HepG2 (cell line): ENCODE measurements around the gene CD84. TPM values are rescaled to one million over a fixed set of nuclear protein-coding genes. Genes with fewer than 3 reads are reported as not detected.

ENCODE experiments used
- ATAC-seq: fragments of 200-7000 bp; cut with Tn5 transposase; 3 replicates; pipeline ENCODE4 v1.9.1; 2020; ENCODE audit warnings: mild to moderate bottlenecking, moderate library complexity
- BruUV-seq: library from RNA; stranded (reverse); fragments of 400-500 nt; replicated peaks from 2 replicates; lab custom pipeline; 2021; lab: Mats Ljungman, UMichigan
- CTCF ChIA-PET: fragments of 300-600 bp; formaldehyde crosslinking; extraction: SDS; loops from one replicate; lab custom pipeline; 2021; ENCODE audit warnings: low total read pairs, inconsistent platforms, low intra/inter-chr PET ratio; lab: Yijun Ruan, JAX
- POLR2A ChIA-PET: fragments of 350-600 bp; sonication (Branson Sonifier 250); formaldehyde crosslinking; loops from one replicate; lab custom pipeline; 2020; ENCODE audit warnings: antibody characterized with exemption, inconsistent platforms; lab: Yijun Ruan, JAX
- DNase-seq: peaks from one replicate; pipeline ENCODE4 v3.0.0-alpha.2; 2015; ENCODE audit warnings: low spot score
- FAIRE-seq: peaks from 3 replicates; lab custom pipeline; 2011; peaks lifted over from hg19 to GRCh38; lab: Jason Lieb, UNC
- H2AFZ ChIP-seq: one replicate; pipeline ENCODE4 v1.6.1; 2011; ENCODE audit warnings: low read length, inconsistent platforms
- H3K27ac ChIP-seq: fragments of 300-600 bp; 3 replicates; pipeline ENCODE4 v1.8.0; 2011; ENCODE audit warnings: mixed run types, mild to moderate bottlenecking, mixed read lengths, low read length, inconsistent platforms; ENCODE audit not compliant: insufficient read depth; ENCODE audit errors: extremely low read length
- H3K27me3 ChIP-seq, 2 experiments: fragments of 200-600 bp in 1 of 2; 2 replicates in 1 of 2; 3 replicates in 1 of 2; pipeline versions ENCODE4 v1.6.0 to v1.8.0; 2011; ENCODE audit warnings: low read length in 2 of 2, mild to moderate bottlenecking in 2 of 2, moderate library complexity in 2 of 2, inconsistent platforms in 1 of 2; ENCODE audit not compliant: insufficient read depth in 2 of 2, control insufficient read depth in 1 of 2
- H3K36me3 ChIP-seq, 2 experiments: fragments of 200-600 bp in 1 of 2; replicated peaks in 1 of 2; 2 replicates in 1 of 2; 3 replicates in 1 of 2; pipeline versions ENCODE4 v1.5.1 to v1.8.0; 2011; ENCODE audit warnings: low read length in 2 of 2, inconsistent platforms in 1 of 2; ENCODE audit not compliant: insufficient read depth in 2 of 2, control insufficient read depth in 1 of 2
- H3K4me1 ChIP-seq: 2 replicates; pipeline ENCODE4 v1.5.1; 2012; ENCODE audit warnings: low read length, inconsistent platforms; ENCODE audit not compliant: insufficient read depth
- H3K4me2 ChIP-seq: 2 replicates; pipeline ENCODE4 v1.6.0; 2011; ENCODE audit warnings: low read depth, low read length, inconsistent platforms
- H3K4me3 ChIP-seq, 3 experiments: fragments of 200-600 bp in 1 of 3; sonication (generic), shearing (Covaris generic) in 1 of 3; replicated peaks in 1 of 3; 2 replicates each; pipeline ENCODE4 v1.5.1; 2011 to 2016; ENCODE audit warnings: low read length in 3 of 3, inconsistent platforms in 2 of 3, low read depth in 2 of 3, mild to moderate bottlenecking in 2 of 3, control low read depth in 1 of 3, mixed read lengths in 1 of 3; ENCODE audit not compliant: insufficient read depth in 1 of 3
- H3K79me2 ChIP-seq: one replicate; pipeline ENCODE4 v1.6.1; 2011; ENCODE audit warnings: low read length, inconsistent platforms; ENCODE audit not compliant: insufficient read depth
- H3K9ac ChIP-seq: 2 replicates; pipeline ENCODE4 v1.6.0; 2011; ENCODE audit warnings: mild to moderate bottlenecking, low read depth, low read length, inconsistent platforms; ENCODE audit not compliant: insufficient read depth
- H3K9me3 ChIP-seq: 2 replicates; pipeline ENCODE4 v1.5.1; 2012; ENCODE audit warnings: mild to moderate bottlenecking, low read length
- H4K20me1 ChIP-seq: 2 replicates; pipeline ENCODE4 v1.6.0; 2011; ENCODE audit warnings: inconsistent platforms, mild to moderate bottlenecking, low read length, moderate library complexity; ENCODE audit not compliant: insufficient read depth
- ASH2L ChIP-seq: fragments of 300-600, 200-600 bp; sonication (generic); IDR thresholded peaks from 2 replicates; pipeline ENCODE4 v1.7.0; 2017; ENCODE audit warnings: low read depth, mild to moderate bottlenecking, moderate library complexity, mixed read lengths, low read length; ENCODE audit not compliant: insufficient read length
- CBFB ChIP-seq: sonication (generic); formaldehyde crosslinking; IDR thresholded peaks from 2 replicates; pipeline ENCODE4 v1.4.0; 2020; ENCODE audit warnings: missing genetic modification reagents
- SMC3 ChIP-seq: IDR thresholded peaks from 2 replicates; pipeline ENCODE4 v1.6.1; 2011; ENCODE audit warnings: low read length, improper control_type of control experiment
- TCF7 ChIP-seq: sonication (generic); IDR thresholded peaks from 2 replicates; pipeline ENCODE4 v1.6.1; 2016; ENCODE audit warnings: antibody characterized with exemption, low read depth
- TCF7L2 ChIP-seq: IDR thresholded peaks from 2 replicates; pipeline ENCODE4 v1.6.1; 2011; ENCODE audit warnings: mild to moderate bottlenecking, low read depth, low read length, moderate library complexity
- ZNF260 ChIP-seq: sonication (generic); formaldehyde crosslinking; IDR thresholded peaks from 2 replicates; pipeline ENCODE4 v1.4.0; 2020; ENCODE audit warnings: missing genetic modification reagents, low read depth, mild to moderate bottlenecking, borderline replicate concordance
- WGBS: methylation state at CpG from one replicate; pipeline ENCODE4 v1.1.6; 2017; ENCODE audit warnings: low lambda C conversion rate; 5-methylcytosine and 5-hydroxymethylcytosine counted together
- in situ Hi-C: cut with HindIII; loops from 2 replicates; pipeline ENCODE4 v1.10.0; 2017; ENCODE audit warnings: low pct_unique_long_range_greater_than_20kb; ENCODE audit not compliant: extremely low pct_ligation_motif_present
- intact Hi-C: fragments of 100-400 bp; cut with micrococcal nuclease; formaldehyde crosslinking; loops from one replicate; pipeline ENCODE4 v1.10.0; 2022; ENCODE audit not compliant: unreplicated experiment
- polyA plus RNA-seq, 8 experiments: library from polyadenylated mRNA; depleted of rRNA in 3 of 8; stranded (reverse) in 7 of 8; unstranded in 1 of 8; fragments of >200 nt; fragmentation: Illumina TruSeq in 4 of 8; extraction: Trizol in 4 of 8; gene quantifications; 2 replicates each; pipeline versions ENCODE4 v1.2.1 to v1.2.3, GENCODE V29; 2011 to 2016; ENCODE audit warnings: low read depth in 4 of 8, missing spikeins in 1 of 8, mixed read lengths in 1 of 8; ENCODE audit not compliant: insufficient read depth in 1 of 8
- total RNA-seq, 5 experiments: library from RNA; depleted of rRNA; stranded (reverse); fragments of >200 nt; fragmentation: Illumina TruSeq; extraction: Trizol; gene quantifications; 2 replicates each; pipeline ENCODE4 v1.2.3, GENCODE V29; 2016; ENCODE audit warnings: low read depth in 1 of 5
- TF ChIP-seq, protein P1 (sequence below): sonication (generic); formaldehyde crosslinking; IDR thresholded peaks from 2 replicates; pipeline ENCODE4 v1.4.0; 2020; ENCODE audit warnings: mild to moderate bottlenecking, missing genetic modification reagents
- TF ChIP-seq, protein P2 (sequence below): sonication (generic); formaldehyde crosslinking; IDR thresholded peaks from 2 replicates; pipeline ENCODE4 v1.9.0; 2021; ENCODE audit warnings: missing genetic modification reagents, mild to moderate bottlenecking, borderline replicate concordance

CD84 gene
- total and polyA plus RNA-seq, 2 of the 13 experiments (the other 11 are each of a cell fraction or from before 2014, with no cell fraction given), result not detected

DNA sequence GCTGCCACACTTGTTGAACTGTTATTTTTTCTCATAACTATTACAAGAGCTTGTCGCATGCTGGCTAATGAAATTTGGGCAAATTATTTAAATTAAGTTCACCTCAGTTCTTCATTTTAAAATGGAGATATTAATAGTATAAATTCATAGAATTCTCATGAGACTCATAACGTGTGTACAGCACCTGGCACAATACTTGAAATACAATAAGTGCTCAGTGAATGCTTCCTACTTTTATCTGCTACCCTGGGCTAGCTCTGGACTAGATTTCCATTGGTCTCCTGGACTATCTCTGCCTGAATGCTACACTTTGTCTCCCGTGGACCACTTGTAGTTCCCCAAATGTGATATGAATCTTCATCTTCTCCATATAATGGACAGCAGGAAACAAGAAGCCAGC lies 57.2 kb downstream of the CD84 start:
- H3K9ac ChIP-seq, result no peak overlapping the region
- WGBS, result 29% methylated on average over 3 of the region's 3 CpGs
- H3K9me3 ChIP-seq, result no peaks in the 10 kb centered on the region
- H3K36me3 ChIP-seq, result no peaks in the 10 kb centered on the region
- BruUV-seq, result no TSS peak
- FAIRE-seq, result no peak
- no peak overlapping the region for H3K4me3 ChIP-seq
- POLR2A ChIA-PET, result no interaction called here
- H3K27ac ChIP-seq, result no peak overlapping the region
- no peaks in the 10 kb centered on the region for H3K4me1 ChIP-seq
- no peak for ATAC-seq
- H4K20me1 ChIP-seq, result no peaks in the 10 kb centered on the region
- H3K4me2 ChIP-seq, result no peak overlapping the region
- no peaks in the 10 kb centered on the region for H3K79me2 ChIP-seq
- TF ChIP-seq, protein P1, sequence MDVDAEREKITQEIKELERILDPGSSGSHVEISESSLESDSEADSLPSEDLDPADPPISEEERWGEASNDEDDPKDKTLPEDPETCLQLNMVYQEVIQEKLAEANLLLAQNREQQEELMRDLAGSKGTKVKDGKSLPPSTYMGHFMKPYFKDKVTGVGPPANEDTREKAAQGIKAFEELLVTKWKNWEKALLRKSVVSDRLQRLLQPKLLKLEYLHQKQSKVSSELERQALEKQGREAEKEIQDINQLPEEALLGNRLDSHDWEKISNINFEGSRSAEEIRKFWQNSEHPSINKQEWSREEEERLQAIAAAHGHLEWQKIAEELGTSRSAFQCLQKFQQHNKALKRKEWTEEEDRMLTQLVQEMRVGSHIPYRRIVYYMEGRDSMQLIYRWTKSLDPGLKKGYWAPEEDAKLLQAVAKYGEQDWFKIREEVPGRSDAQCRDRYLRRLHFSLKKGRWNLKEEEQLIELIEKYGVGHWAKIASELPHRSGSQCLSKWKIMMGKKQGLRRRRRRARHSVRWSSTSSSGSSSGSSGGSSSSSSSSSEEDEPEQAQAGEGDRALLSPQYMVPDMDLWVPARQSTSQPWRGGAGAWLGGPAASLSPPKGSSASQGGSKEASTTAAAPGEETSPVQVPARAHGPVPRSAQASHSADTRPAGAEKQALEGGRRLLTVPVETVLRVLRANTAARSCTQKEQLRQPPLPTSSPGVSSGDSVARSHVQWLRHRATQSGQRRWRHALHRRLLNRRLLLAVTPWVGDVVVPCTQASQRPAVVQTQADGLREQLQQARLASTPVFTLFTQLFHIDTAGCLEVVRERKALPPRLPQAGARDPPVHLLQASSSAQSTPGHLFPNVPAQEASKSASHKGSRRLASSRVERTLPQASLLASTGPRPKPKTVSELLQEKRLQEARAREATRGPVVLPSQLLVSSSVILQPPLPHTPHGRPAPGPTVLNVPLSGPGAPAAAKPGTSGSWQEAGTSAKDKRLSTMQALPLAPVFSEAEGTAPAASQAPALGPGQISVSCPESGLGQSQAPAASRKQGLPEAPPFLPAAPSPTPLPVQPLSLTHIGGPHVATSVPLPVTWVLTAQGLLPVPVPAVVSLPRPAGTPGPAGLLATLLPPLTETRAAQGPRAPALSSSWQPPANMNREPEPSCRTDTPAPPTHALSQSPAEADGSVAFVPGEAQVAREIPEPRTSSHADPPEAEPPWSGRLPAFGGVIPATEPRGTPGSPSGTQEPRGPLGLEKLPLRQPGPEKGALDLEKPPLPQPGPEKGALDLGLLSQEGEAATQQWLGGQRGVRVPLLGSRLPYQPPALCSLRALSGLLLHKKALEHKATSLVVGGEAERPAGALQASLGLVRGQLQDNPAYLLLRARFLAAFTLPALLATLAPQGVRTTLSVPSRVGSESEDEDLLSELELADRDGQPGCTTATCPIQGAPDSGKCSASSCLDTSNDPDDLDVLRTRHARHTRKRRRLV, result no peak
- TF ChIP-seq TCF7, result no peak
- no peak for TF ChIP-seq ASH2L
- TF ChIP-seq ZNF260, result no peak
- no peak for TF ChIP-seq TCF7L2
- no peak for TF ChIP-seq SMC3
- TF ChIP-seq CBFB (CRISPR knock-in tag), result no peak
- TF ChIP-seq, protein P2, sequence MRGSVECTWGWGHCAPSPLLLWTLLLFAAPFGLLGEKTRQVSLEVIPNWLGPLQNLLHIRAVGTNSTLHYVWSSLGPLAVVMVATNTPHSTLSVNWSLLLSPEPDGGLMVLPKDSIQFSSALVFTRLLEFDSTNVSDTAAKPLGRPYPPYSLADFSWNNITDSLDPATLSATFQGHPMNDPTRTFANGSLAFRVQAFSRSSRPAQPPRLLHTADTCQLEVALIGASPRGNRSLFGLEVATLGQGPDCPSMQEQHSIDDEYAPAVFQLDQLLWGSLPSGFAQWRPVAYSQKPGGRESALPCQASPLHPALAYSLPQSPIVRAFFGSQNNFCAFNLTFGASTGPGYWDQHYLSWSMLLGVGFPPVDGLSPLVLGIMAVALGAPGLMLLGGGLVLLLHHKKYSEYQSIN (CRISPR knock-in tag), result no peak
- H3K27me3 ChIP-seq, result no peaks in the 10 kb centered on the region
- CTCF ChIA-PET, result no interaction called here
- no peak for DNase-seq
- H2AFZ ChIP-seq, result no peak overlapping the region
- in situ Hi-C loops, result no loop called here
- intact Hi-C loops, result no loop called here
